T-helper 1 cell treated with Interleukin-12 subunit alpha and Interleukin-12 subunit beta and Interleukin-4 antibody, amounts not matched to agents 30 ng/mL and 1 ng/mL, for 36 hours (primary cell): ENCODE measurements around the gene ETV4. TPM values are rescaled to one million over a fixed set of nuclear protein-coding genes. Genes with fewer than 3 reads are reported as not detected.

Experiments used
- intact Hi-C: fragments of 100-400 bp; cut with micrococcal nuclease; formaldehyde crosslinking; loops from one replicate; pipeline ENCODE4 v1.15.1; 2024
- total RNA-seq: library from RNA; stranded (reverse); gene quantifications from 2 replicates; pipeline ENCODE4 v1.2.3, GENCODE V29; 2022

The ETV4 gene
- total RNA-seq, 1 donor from 2014 or later = 0.71 TPM

GRCh38 chr17:43547189-43547550 lies 1.0 kb upstream of the ETV4 start:
- intact Hi-C loops = loop anchor here (2.0 to 10.0 kb wide), 3 partner anchors 65 to 872 kb away; partner anchors contain the start of genes DHX8 and PLEKHH3

GRCh38 chr17:43545383-43545632 lies 832 bp downstream of the ETV4 start:
- intact Hi-C loops = loop anchor here (5.0 to 10.0 kb wide), 2 partner anchors 63 to 871 kb away; partner anchors contain the start of genes DHX8 and PLEKHH3

- intact Hi-C loops = loop anchor here (10.0 kb wide), 1 partner anchor 869 kb away; the partner anchor contains the start of gene PLEKHH3
Measured at GRCh38 chr17:43543771-43544575, 2.2 kb downstream of the ETV4 start.

GRCh38 chr17:43543300-43543699 lies 2.8 kb downstream of the ETV4 start:
- intact Hi-C loops = loop anchor here (10.0 kb wide), 1 partner anchor 868 kb away; the partner anchor contains the start of gene PLEKHH3

GRCh38 chr17:43542859-43543258 lies 3.3 kb downstream of the ETV4 start:
- intact Hi-C loops = loop anchor here (10.0 kb wide), 1 partner anchor 868 kb away; the partner anchor contains the start of gene PLEKHH3

- intact Hi-C loops = loop anchor here (10.0 kb wide), 1 partner anchor 866 kb away; the partner anchor contains the start of gene PLEKHH3
Measured at GRCh38 chr17:43540821-43541674, 5.1 kb downstream of the ETV4 start.

GRCh38 chr17:43536236-43536992 lies 9.7 kb downstream of the ETV4 start:
- intact Hi-C loops = no loop called here

- intact Hi-C loops = no loop called here
Measured at GRCh38 chr17:43534909-43535308, 11.2 kb downstream of the ETV4 start.

- intact Hi-C loops = no loop called here
Measured at GRCh38 chr17:43533699-43534098, 12.4 kb downstream of the ETV4 start.

- intact Hi-C loops = no loop called here
Measured at GRCh38 chr17:43532581-43532980, 13.6 kb downstream of the ETV4 start.

GRCh38 chr17:43531955-43532354 lies 14.2 kb downstream of the ETV4 start:
- intact Hi-C loops = no loop called here

GRCh38 chr17:43531082-43531378 lies 15.1 kb downstream of the ETV4 start:
- intact Hi-C loops = no loop called here

GRCh38 chr17:43530288-43531081 lies 15.7 kb downstream of the ETV4 start:
- intact Hi-C loops = no loop called here

- intact Hi-C loops = no loop called here
Measured at GRCh38 chr17:43529947-43530287, 16.2 kb downstream of the ETV4 start.

- intact Hi-C loops = no loop called here
Measured at GRCh38 chr17:43528988-43529814, 16.9 kb downstream of the ETV4 start.

GRCh38 chr17:43528319-43528987 lies 17.7 kb downstream of the ETV4 start:
- intact Hi-C loops = no loop called here

- intact Hi-C loops = no loop called here
Measured at GRCh38 chr17:43526886-43527648, 19.1 kb downstream of the ETV4 start.

- intact Hi-C loops = no loop called here
Measured at GRCh38 chr17:43524945-43525575, 21.1 kb downstream of the ETV4 start.
